Measurements from ENCODE around the gene SUSD6.

Gene SUSD6

DNA sequence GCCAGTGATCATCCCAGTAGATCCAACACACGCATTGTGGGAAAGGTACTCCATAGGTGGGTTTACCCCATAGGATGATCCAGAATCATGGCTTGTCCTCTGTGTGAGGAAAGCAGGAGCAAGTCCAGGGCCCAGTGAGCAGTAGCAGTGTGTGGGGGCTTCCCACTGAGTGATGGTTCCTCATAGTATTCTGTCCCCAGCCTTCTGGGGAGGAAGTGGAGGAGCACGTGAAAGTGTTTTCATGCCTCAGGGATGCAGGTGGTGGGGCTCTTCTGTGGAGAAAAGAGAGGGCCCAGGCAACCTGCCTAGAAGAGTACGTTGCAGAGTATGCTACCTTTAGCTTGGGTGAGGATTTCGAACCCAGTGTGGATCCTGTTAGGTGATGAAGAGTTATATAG is 56.5 kb downstream of the SUSD6 start:
- H3K4me3 Mint-ChIP-seq = no peak overlapping the region
- peaks cover 75% of the 10 kb centered on the region for H3K4me1 Mint-ChIP-seq
- peak overlapping the region in 1 of 3 experiments; percentile 47 for H3K27ac Mint-ChIP-seq
- no peaks in the 10 kb centered on the region for H3K27me3 Mint-ChIP-seq (ENCODE audit: low read depth)
- TF ChIP-seq, protein P1, sequence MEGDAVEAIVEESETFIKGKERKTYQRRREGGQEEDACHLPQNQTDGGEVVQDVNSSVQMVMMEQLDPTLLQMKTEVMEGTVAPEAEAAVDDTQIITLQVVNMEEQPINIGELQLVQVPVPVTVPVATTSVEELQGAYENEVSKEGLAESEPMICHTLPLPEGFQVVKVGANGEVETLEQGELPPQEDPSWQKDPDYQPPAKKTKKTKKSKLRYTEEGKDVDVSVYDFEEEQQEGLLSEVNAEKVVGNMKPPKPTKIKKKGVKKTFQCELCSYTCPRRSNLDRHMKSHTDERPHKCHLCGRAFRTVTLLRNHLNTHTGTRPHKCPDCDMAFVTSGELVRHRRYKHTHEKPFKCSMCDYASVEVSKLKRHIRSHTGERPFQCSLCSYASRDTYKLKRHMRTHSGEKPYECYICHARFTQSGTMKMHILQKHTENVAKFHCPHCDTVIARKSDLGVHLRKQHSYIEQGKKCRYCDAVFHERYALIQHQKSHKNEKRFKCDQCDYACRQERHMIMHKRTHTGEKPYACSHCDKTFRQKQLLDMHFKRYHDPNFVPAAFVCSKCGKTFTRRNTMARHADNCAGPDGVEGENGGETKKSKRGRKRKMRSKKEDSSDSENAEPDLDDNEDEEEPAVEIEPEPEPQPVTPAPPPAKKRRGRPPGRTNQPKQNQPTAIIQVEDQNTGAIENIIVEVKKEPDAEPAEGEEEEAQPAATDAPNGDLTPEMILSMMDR (IDR thresholded peaks at IDR 0.05; ENCODE audit: unreplicated experiment in 3 of 3) = no peak
- H3K36me3 Mint-ChIP-seq (ENCODE audit: low read depth) = no peaks in the 10 kb centered on the region
- no peaks in the 10 kb centered on the region for H3K9me3 Mint-ChIP-seq

GRCh38 chr14:69669375-69669774 is 58.0 kb downstream of the SUSD6 start:
- H3K36me3 Mint-ChIP-seq (ENCODE audit: low read depth) = no peaks in the 10 kb centered on the region
- TF ChIP-seq, protein P1 (IDR thresholded peaks at IDR 0.05; ENCODE audit: unreplicated experiment in 3 of 3) = no peak
- H3K9me3 Mint-ChIP-seq = no peaks in the 10 kb centered on the region

DNA sequence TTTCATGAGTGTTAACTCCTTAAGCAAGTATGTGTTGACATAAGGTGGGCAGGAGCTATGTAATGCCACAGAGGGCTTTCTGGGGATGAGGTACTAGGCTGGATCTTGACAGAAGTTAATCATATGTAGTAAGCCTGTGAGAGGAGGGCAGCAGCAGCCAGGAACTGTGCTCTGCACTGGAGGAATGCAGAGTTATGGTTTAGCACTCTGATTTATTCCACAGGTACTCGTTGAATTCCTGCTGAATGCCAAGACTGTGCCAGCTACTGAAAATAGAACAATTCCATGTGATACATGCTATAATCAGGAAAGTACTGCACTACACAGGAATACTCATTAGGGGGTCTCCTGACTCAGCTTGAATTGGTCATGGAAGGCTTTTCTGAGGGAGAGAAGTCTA is 58.7 kb downstream of the SUSD6 start:
- no peaks in the 10 kb centered on the region for H3K36me3 Mint-ChIP-seq (ENCODE audit: low read depth)
- no peak overlapping the region for H3K4me3 Mint-ChIP-seq

More at GRCh38 chr14:69669375-69669774, 58.0 kb downstream of the SUSD6 start:
- Mint-ChIP-seq H3K4me3 (no peak overlapping the region), H3K4me1 (peaks cover 78% of the 10 kb centered on the region), H3K27ac (no peak overlapping the region), H3K27me3 (ENCODE audit: low read depth) (no peaks in the 10 kb centered on the region)

DNA sequence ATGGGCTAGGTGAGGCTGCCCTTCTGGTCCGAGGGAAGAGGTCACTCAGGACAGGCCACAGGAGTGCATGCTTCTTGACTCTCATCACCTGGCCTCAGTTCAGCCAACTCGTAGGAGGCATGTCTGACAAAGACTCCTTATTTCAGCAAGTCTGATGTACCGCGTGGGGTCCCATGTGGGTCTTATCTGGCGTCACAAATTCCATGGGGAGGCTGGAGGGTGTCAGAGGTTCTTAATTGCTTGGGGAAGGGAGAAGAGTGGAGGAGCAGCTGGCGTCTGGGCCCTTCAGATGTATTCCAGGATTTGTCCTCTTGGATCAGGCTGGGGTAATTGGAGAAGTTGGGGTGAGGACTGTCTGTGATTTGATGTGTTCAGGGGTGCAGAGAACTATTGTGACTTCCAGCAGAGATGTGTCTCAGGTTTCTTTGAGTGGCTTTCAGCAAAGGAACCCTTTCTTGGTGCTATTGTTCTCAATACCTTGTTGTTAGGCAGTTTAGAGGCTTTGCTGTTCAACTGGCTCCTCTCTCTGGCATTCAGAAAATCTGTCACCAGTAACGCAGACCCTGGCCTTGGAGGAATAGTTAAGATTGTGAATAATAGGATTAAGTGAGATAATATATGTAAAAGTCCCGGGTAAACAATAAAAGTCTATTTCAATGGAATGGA is 60.1 kb downstream of the SUSD6 start:
- Mint-ChIP-seq H3K4me1 (peaks cover 75% of the 10 kb centered on the region), H3K27me3 (ENCODE audit: low read depth) (no peaks in the 10 kb centered on the region), H3K4me3 (no peak overlapping the region), H3K9me3 (no peaks in the 10 kb centered on the region), H3K36me3 (ENCODE audit: low read depth) (no peaks in the 10 kb centered on the region), H3K27ac (peak overlapping the region; percentile 13 to 35 (median 25))
- TF ChIP-seq, protein P1 (IDR thresholded peaks at IDR 0.05; ENCODE audit: unreplicated experiment in 3 of 3) = no peak

More for the DNA sequence above, 58.7 kb downstream of the SUSD6 start:
- H3K27me3 Mint-ChIP-seq (ENCODE audit: low read depth) = no peaks in the 10 kb centered on the region
- H3K9me3 Mint-ChIP-seq = no peaks in the 10 kb centered on the region
- H3K27ac Mint-ChIP-seq = no peak overlapping the region
- H3K4me1 Mint-ChIP-seq = peaks cover 78% of the 10 kb centered on the region
- TF ChIP-seq, protein P1 (IDR thresholded peaks at IDR 0.05; ENCODE audit: unreplicated experiment in 3 of 3) = no peak

- Mint-ChIP-seq H3K27me3 (ENCODE audit: low read depth) (no peaks in the 10 kb centered on the region), H3K4me3 (no peak overlapping the region), H3K4me1 (peaks cover 73% of the 10 kb centered on the region), H3K36me3 (ENCODE audit: low read depth) (peaks cover 3% of the 10 kb centered on the region), H3K27ac (peak overlapping the region in 1 of 3 experiments; percentile 4), H3K9me3 (no peaks in the 10 kb centered on the region)
- TF ChIP-seq, protein P1 (IDR thresholded peaks at IDR 0.05; ENCODE audit: unreplicated experiment in 3 of 3) = no peak
Measured at GRCh38 chr14:69672356-69672755, 61.0 kb downstream of the SUSD6 start.

DNA sequence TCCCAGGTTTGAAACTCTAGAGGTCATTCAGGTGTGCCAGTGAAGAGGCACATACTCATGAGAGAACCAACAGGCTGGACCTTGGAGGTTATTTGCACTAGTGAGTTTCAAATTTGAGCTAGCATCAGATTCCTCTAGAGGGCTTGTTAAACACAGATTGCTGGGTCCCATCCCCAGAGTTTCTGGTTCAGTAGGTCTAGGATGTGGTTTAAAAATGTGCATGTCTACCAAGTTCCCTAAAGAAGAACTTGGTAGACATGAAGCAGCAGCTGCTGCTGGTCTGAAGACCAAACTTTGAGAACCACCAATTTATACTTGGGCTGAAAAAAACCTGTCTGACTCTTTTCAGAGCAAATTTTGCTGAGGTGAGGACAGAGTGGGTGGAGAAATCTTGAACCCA is 61.7 kb downstream of the SUSD6 start:
- H3K27ac Mint-ChIP-seq = peak overlapping the region in 2 of 3 experiments; percentile 65
- H3K9me3 Mint-ChIP-seq = no peaks in the 10 kb centered on the region
- no peaks in the 10 kb centered on the region for H3K27me3 Mint-ChIP-seq (ENCODE audit: low read depth)
- TF ChIP-seq, protein P1 (IDR thresholded peaks at IDR 0.05; ENCODE audit: unreplicated experiment in 3 of 3) = no peak
- peaks cover 3% of the 10 kb centered on the region for H3K36me3 Mint-ChIP-seq (ENCODE audit: low read depth)
- peaks cover 68% of the 10 kb centered on the region for H3K4me1 Mint-ChIP-seq
- no peak overlapping the region for H3K4me3 Mint-ChIP-seq

All from nephron (organoid).